ENCODE measurements around the gene NAV2.

NAV2 gene

GRCh38 chr11:19844012-19844411, 131.4 kb downstream of the NAV2 start:
- DNase-seq, result no peak

DNA sequence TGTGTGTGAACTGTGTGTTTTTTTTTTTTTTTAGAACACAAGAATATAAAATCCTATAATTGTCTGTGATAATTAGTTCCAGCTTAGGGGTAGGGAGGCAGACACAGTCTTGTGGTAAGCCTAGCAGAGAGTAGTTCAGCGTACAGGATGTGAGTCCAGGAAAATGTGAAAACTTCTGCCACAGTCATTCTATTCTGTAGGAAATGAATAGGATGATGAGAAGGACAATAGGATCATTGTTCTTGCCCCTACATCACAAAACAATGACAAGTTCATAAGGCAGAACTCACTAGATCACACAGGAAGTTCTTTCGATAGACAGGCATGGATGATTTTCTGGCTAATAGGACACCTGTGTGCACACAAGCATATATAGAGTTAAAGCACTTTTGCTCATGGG, 132.2 kb downstream of the NAV2 start:
- no peak for DNase-seq

- DNase-seq, result no peak
These were observed 133.0 kb downstream of the NAV2 start for GRCh38 chr11:19845626-19846025.

DNA sequence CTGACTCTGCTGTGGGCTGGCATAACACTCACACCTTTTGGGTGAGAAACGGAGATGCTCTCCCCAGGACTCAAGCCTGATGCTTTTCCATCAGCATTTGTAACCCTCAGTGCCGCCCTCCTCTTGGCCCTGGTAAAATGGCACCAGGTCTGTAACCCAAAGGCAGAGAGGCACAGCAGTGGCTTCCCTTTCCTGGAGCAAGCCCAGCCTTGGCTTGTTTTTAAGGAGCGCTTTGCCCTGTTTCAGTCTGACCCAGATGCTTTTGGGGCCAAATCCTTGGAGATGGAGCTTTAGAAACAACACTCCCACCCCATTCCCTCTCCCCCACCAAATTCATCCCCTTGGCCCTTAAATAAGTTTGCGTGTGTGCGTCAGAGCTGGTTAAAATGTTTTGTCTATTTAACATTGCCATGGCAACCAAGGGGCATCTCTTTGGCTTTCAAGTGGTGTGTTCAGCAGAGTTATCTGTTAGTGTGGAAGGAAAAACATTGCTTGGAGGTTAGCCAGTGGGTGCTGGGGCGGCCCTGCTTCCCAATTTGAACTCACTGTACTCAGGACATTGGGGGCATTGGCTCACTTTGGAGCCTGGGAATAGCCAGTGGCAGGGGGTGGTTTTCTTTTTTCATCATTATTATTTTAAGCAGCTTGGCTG, 134.1 kb downstream of the NAV2 start:
- no peak for DNase-seq

- no peak for DNase-seq
These were observed 135.6 kb downstream of the NAV2 start for GRCh38 chr11:19848219-19848618.

DNA sequence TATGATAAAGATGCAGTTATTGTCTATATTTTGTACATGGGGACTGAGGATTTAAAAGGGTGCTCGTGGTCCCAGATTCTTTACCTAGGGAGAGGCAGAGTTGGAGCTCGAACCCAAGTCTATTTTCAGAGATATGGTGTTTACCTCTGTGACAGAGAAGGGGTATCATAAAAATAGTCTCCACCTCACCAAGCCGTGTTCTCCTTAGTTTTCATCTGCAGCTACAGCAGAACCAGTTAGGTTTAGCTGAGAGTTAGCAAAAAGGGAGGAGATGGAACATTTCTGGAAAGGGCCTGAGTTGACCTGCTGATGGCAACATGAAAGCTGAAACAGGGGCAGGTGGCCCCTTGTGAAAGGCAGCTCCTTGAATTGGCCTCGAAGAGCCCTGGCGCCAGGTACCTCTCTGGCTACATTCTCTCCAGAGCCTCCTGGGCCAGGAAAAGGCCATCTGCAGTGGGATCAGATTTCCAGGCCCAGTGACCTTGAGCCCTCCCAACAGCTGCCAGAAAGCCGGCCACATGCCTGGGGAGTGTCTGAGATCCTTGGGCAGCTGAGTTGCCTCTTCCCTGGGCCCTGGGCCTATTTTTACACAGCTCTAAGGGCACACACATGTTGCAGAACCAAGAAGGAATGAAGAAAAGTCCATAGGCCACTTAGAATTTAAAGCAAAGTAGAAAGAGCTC, 136.6 kb downstream of the NAV2 start:
- no peak for DNase-seq

- DNase-seq, result no peak
These were observed 137.4 kb downstream of the NAV2 start for GRCh38 chr11:19849947-19850593.

- DNase-seq, result no peak
These were observed 139.7 kb downstream of the NAV2 start for GRCh38 chr11:19852288-19852687.

GRCh38 chr11:19853016-19853415, 140.4 kb downstream of the NAV2 start:
- DNase-seq, result no peak

DNA sequence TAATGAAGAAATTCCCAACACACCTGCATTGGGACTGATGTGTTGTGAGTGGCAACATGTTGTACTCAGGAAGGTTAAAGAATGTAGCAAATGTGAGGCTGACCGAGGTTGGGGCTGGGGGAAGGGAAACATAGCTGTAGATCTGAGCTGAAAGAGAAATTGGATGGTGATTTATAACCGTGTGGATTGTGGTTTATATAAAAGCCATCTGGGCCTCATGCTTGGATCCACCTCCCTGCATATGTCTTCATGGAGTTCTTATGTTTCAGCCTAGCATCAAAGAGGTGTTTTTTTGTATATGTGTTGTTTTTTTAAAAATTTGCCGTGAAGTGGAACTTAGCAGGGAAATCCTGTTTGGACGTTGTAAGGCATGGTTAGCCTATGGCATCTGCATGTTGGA, 141.3 kb downstream of the NAV2 start:
- no peak for DNase-seq

GRCh38 chr11:19861171-19861570, 148.5 kb downstream of the NAV2 start:
- DNase-seq, result no peak

DNA sequence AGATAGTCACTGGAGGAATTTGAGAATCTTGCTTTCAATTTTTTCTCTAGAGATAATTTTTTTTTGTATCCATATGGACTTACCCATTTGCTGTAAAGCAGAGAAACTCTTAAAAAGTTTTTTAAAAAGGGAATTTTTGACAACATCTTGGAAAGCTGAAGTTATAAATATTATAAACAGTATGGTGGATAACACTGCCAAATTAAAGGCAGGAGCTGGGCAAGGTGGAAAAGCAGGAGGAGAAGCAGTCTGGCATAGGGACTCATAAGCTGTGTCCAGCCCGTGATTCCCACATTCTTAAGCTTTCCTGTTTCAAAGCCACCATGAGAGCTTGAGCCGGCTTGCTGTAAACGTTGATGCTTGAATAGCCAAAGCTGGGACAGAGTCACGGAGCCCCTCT, 149.5 kb downstream of the NAV2 start:
- DNase-seq, result no peak

DNA sequence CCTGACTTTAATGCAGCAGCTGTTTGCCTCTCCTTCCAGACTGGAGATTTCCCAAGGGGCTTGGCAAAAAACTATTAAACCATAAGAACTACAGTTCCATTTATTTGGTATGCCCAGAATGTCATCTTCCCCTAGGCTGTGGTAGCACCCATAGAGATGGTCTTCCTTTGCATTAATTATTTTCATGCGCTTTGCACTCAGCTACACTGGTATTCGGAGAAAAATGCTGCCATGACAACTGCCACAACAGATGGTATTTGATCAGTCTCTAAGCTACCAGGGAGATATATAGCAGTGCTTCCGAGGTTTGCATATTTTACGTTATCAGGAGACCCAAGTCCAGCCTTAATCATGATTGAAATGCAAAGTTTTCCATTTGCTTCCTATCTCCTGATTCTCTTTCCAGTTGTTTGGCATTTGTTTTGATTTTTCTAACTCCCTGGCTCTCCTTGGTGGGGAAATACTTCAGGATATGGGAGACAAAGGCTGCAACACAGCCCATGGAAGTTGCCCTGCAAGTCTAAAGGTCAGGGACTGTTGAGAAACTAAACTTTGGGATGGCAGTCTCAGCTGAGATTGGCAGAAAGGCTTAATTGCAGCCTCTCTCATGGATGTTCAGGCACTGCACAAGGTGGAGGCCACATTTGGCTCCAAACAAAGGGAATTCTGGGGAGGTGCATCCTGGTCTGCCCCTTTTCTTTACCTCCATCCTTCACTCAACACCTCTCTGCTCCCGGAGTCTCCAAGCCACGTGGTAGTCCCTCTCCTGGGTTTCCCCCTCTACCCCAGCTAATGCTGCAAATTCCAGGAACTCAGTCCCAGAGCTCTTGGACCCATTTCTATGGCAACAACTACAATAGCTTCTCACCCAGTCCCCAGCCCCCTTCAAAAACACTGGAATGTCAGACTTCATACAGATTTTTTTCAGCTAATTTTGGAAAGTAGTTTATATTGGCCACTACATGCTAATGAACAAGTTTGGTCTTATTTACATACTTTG, 151.8 kb downstream of the NAV2 start:
- DNase-seq, result no peak

DNA sequence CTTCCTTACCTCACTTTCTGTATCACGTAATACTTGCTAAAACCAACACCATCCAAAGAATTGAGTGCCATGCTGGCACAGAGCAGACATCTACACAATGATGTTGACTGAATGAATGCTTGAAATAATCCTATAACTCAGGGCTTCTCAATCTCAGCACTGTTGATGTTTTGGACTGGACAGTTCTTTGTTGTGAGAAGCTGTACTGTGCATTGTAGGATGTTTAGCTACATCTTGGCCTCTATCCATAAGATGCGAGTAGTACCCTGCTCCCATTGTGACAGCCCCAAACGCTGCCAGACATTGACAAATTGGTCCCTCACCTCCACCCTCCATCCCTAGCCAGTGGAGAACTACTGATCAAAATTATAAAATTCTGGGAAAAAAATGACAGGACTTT, 153.4 kb downstream of the NAV2 start:
- DNase-seq, result no peak

DNA sequence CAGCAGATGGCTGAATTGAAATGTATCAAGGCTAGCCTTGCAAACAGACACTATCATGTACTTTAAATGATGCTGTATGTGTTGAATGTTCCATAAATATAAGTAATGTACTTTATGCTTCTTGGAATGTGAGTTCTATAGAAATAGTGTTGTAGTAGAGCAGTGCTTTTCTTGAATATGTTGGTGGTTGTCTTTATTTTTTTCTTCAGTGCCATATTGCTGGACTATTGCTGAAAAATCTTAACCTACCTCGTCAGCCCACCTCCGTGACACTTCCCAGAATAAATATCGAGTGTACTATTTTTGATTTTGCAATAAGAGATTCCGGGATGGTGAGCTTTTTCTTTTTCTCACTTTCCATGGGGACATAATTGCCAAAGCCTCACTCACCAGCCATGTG, 153.9 kb downstream of the NAV2 start:
- DNase-seq, result no peak

GRCh38 chr11:19867064-19867463, 154.4 kb downstream of the NAV2 start:
- no peak for DNase-seq

GRCh38 chr11:19868281-19868821, 155.7 kb downstream of the NAV2 start:
- DNase-seq, result no peak

GRCh38 chr11:19868871-19869270, 156.2 kb downstream of the NAV2 start:
- DNase-seq, result no peak

DNA sequence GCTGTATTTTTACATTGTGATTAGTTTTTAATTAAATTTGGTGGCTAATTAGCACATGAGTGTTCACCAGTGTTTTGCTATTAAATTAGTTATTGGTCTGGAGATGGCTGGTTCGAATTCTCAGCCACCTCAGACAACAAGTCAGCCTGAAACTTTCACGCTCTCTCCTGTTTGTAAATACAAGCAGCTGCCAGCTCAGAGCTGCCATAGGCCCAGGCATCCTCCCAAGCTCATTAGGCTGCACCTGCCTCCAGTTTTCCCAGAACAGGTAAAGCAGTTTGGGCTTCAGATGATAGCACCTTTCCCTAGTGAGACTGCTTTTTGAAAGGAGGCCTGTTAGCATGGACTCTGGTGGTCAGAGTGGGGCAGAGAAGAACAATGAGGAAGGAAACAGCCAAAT, 156.8 kb downstream of the NAV2 start:
- no peak for DNase-seq

- no peak for DNase-seq
These were observed 157.4 kb downstream of the NAV2 start for GRCh38 chr11:19869946-19870589.

- no peak for DNase-seq
These were observed 158.9 kb downstream of the NAV2 start for GRCh38 chr11:19871531-19871930.

GRCh38 chr11:19872512-19873145, 160.0 kb downstream of the NAV2 start:
- DNase-seq, result no peak

Measured in SIG-M5 (cell line).